Ramos (cell line): ENCODE results near the gene MYO7A.

Source experiments
- in situ Hi-C: fragments of 300-500 bp; cut with MboI; formaldehyde crosslinking; loops from one replicate; pipeline ENCODE4 v1.14.3; 2022; ENCODE audit warnings: low sequenced_read_pairs; ENCODE audit not compliant: unreplicated experiment

The MYO7A gene

GRCh38 chr11:77142091-77142975 lies 14.3 kb downstream of the MYO7A start:
- in situ Hi-C loops, result no loop called here

GRCh38 chr11:77143405-77144020 lies 15.5 kb downstream of the MYO7A start:
- in situ Hi-C loops, result no loop called here

GRCh38 chr11:77144196-77144856 lies 16.3 kb downstream of the MYO7A start:
- in situ Hi-C loops, result no loop called here

- in situ Hi-C loops, result no loop called here
Measured at GRCh38 chr11:77144857-77145428, 16.9 kb downstream of the MYO7A start.

- in situ Hi-C loops, result no loop called here
Measured at GRCh38 chr11:77146261-77147035, 18.4 kb downstream of the MYO7A start.

GRCh38 chr11:77147036-77147315 lies 18.9 kb downstream of the MYO7A start:
- in situ Hi-C loops, result no loop called here

- in situ Hi-C loops, result no loop called here
Measured at GRCh38 chr11:77147668-77148321, 19.7 kb downstream of the MYO7A start.

- in situ Hi-C loops, result no loop called here
Measured at GRCh38 chr11:77148963-77149715, 21.1 kb downstream of the MYO7A start.

GRCh38 chr11:77149716-77150392 lies 21.8 kb downstream of the MYO7A start:
- in situ Hi-C loops, result no loop called here

GRCh38 chr11:77150836-77151235 lies 22.8 kb downstream of the MYO7A start:
- in situ Hi-C loops, result no loop called here

GRCh38 chr11:77151804-77152509 lies 23.9 kb downstream of the MYO7A start:
- in situ Hi-C loops, result no loop called here

GRCh38 chr11:77152846-77153245 lies 24.8 kb downstream of the MYO7A start:
- in situ Hi-C loops, result no loop called here

GRCh38 chr11:77153276-77154185 lies 25.5 kb downstream of the MYO7A start:
- in situ Hi-C loops, result no loop called here

- in situ Hi-C loops, result no loop called here
Measured at GRCh38 chr11:77154381-77155081, 26.5 kb downstream of the MYO7A start.

GRCh38 chr11:77155082-77155475 lies 27.0 kb downstream of the MYO7A start:
- in situ Hi-C loops, result no loop called here

GRCh38 chr11:77155556-77156130 lies 27.6 kb downstream of the MYO7A start:
- in situ Hi-C loops, result no loop called here
